T-helper 2 cell (primary cell): ENCODE results near the gene MRPS14.
A peak's percentile ranks its signal among the peaks of the same experiment; 100 is the strongest.

Experiments
- DNase-seq, 5 experiments: peaks; one replicate each; pipeline versions ENCODE4 v3.0.0 to v3.0.0-alpha.2; 2012 to 2022

The MRPS14 gene

GRCh38 chr1:175019524-175019923 lies 3.7 kb downstream of the MRPS14 start:
- no peak for DNase-seq

GRCh38 chr1:175015243-175015642 lies 8.0 kb downstream of the MRPS14 start:
- DNase-seq, result no peak

- DNase-seq, result no peak
These were observed 9.8 kb downstream of the MRPS14 start for GRCh38 chr1:175013445-175013844.

- DNase-seq, result no peak
These were observed 13.7 kb downstream of the MRPS14 start for GRCh38 chr1:175009532-175009931.

- peak in 1 of 5 experiments; percentile 51 for DNase-seq
These were observed 18.0 kb downstream of the MRPS14 start for GRCh38 chr1:175005085-175005783.

- DNase-seq, result no peak
These were observed 19.7 kb downstream of the MRPS14 start for GRCh38 chr1:175003521-175003920.

- DNase-seq, result no peak
These were observed 20.2 kb downstream of the MRPS14 start for GRCh38 chr1:175002910-175003517.

GRCh38 chr1:175000697-175001187 lies 22.5 kb downstream of the MRPS14 start:
- DNase-seq, result peak in 1 of 5 experiments; percentile 33

GRCh38 chr1:174999936-175000696 lies 23.1 kb downstream of the MRPS14 start, which contains the start of gene CACYBP:
CACYBP (plus strand) TSS chr1:174999947; CDS start chr1:175000181, 234 bp downstream.
- peak in 2 of 5 experiments; percentile 19 to 68 for DNase-seq

- peak; percentile 95 to 99 (median 97) for DNase-seq
These were observed 23.8 kb downstream of the MRPS14 start for GRCh38 chr1:174999216-174999935.

- peak in 3 of 5 experiments; percentile 20 to 86 (median 60) for DNase-seq
These were observed 24.5 kb downstream of the MRPS14 start for GRCh38 chr1:174998569-174999215.

GRCh38 chr1:174997041-174997440 lies 26.2 kb downstream of the MRPS14 start:
- DNase-seq, result no peak

- DNase-seq, result no peak
These were observed 26.7 kb downstream of the MRPS14 start for GRCh38 chr1:174996476-174996875.

GRCh38 chr1:174995916-174996315 lies 27.3 kb downstream of the MRPS14 start:
- no peak for DNase-seq

- DNase-seq, result no peak
These were observed 28.1 kb downstream of the MRPS14 start for GRCh38 chr1:174995121-174995520.

- DNase-seq, result no peak
These were observed 31.8 kb downstream of the MRPS14 start for GRCh38 chr1:174991473-174991872.

GRCh38 chr1:174990382-174990999 lies 32.7 kb downstream of the MRPS14 start:
- DNase-seq, result peak in 1 of 5 experiments; percentile 51

GRCh38 chr1:174989536-174990220 lies 33.5 kb downstream of the MRPS14 start:
- no peak for DNase-seq

- DNase-seq, result no peak
These were observed 34.2 kb downstream of the MRPS14 start for GRCh38 chr1:174988986-174989385.

- no peak for DNase-seq
These were observed 34.7 kb downstream of the MRPS14 start for GRCh38 chr1:174988539-174988938.

- DNase-seq, result no peak
These were observed 38.3 kb downstream of the MRPS14 start for GRCh38 chr1:174984952-174985351.
